A673 (cell line): Measurements from ENCODE around the gene DAZAP2. TPM values are rescaled to one million over a fixed set of nuclear protein-coding genes. Genes with fewer than 3 reads are reported as not detected.

Source experiments
- BruUV-seq: library from RNA; stranded (reverse); fragments of 400-500 nt; replicated peaks from 2 replicates; lab custom pipeline; 2021; lab: Mats Ljungman, UMichigan
- CTCF ChIA-PET: fragments of 300-600 bp; sonication (Branson Sonifier 250); formaldehyde crosslinking; loops from one replicate; lab custom pipeline; 2022; ENCODE audit warnings: antibody characterized with exemption; lab: Charles Lee
- POLR2A ChIA-PET: fragments of 300-600 bp; sonication (Branson Sonifier 250); formaldehyde crosslinking; loops from one replicate; lab custom pipeline; 2022; ENCODE audit warnings: antibody characterized with exemption; ENCODE audit not compliant: low non-redundant PET; lab: Charles Lee
- DNase-seq: peaks from one replicate; pipeline ENCODE4 v3.0.0-alpha.2; 2015; ENCODE audit warnings: low spot score
- H3K27ac ChIP-seq: fragments of 200-600 bp; sonication (generic); 2 replicates; pipeline ENCODE4 v1.5.1; 2016; ENCODE audit warnings: mixed run types, low read depth, mild to moderate bottlenecking, mixed read lengths, antibody characterized with exemption, low read length; ENCODE audit not compliant: poor library complexity, severe bottlenecking
- H3K27me3 ChIP-seq: fragments of 200-600 bp; sonication (generic); replicated peaks from 2 replicates; pipeline ENCODE4 v1.6.1; 2017; ENCODE audit warnings: mixed run types, low read depth, mild to moderate bottlenecking, mixed read lengths, antibody characterized with exemption, low read length; ENCODE audit not compliant: insufficient read depth, poor library complexity
- H3K36me3 ChIP-seq: fragments of 200-600 bp; sonication (generic); 2 replicates; pipeline ENCODE4 v1.6.1; 2016; ENCODE audit warnings: mixed run types, mild to moderate bottlenecking, mixed read lengths, antibody characterized with exemption, low read length; ENCODE audit not compliant: insufficient read depth, poor library complexity, severe bottlenecking
- H3K4me1 ChIP-seq: fragments of 200-600 bp; sonication (generic); 2 replicates; pipeline ENCODE4 v1.6.1; 2017; ENCODE audit warnings: mixed run types, mild to moderate bottlenecking, mixed read lengths, antibody characterized with exemption, low read length; ENCODE audit not compliant: insufficient read depth, poor library complexity, severe bottlenecking
- H3K4me3 ChIP-seq: fragments of 200-600 bp; sonication (generic); 2 replicates; pipeline ENCODE4 v1.5.1; 2016; ENCODE audit warnings: low read depth, mixed run types, mild to moderate bottlenecking, mixed read lengths, low read length; ENCODE audit not compliant: poor library complexity, severe bottlenecking
- H3K9me3 ChIP-seq: fragments of 200-600 bp; sonication (generic); 2 replicates; pipeline ENCODE4 v1.6.1; 2016; ENCODE audit warnings: mixed run types, low read depth, mild to moderate bottlenecking, mixed read lengths, antibody characterized with exemption, low read length; ENCODE audit not compliant: poor library complexity, severe bottlenecking
- CTCF ChIP-seq: fragments of 300-800, 200-600 bp; sonication (generic); conservative IDR thresholded peaks from 2 replicates; pipeline ENCODE4 v1.5.1; 2017; ENCODE audit warnings: low read depth, mild to moderate bottlenecking, antibody characterized with exemption, low read length, moderate library complexity, mixed read lengths
- EZH2 ChIP-seq: fragments of 200-600 bp; sonication (generic); IDR thresholded peaks from 2 replicates; pipeline ENCODE4 v1.6.1; 2017; ENCODE audit warnings: borderline replicate concordance, low read depth, mild to moderate bottlenecking, mixed read lengths, antibody characterized with exemption, low read length; ENCODE audit not compliant: poor library complexity, severe bottlenecking
- intact Hi-C: fragments of 100-400 bp; cut with micrococcal nuclease; formaldehyde crosslinking; loops from one replicate; pipeline ENCODE4 v1.10.0; 2022; ENCODE audit not compliant: unreplicated experiment
- total RNA-seq: library from RNA; stranded (reverse); gene quantifications from 2 replicates; pipeline ENCODE4 v1.2.3, GENCODE V29; 2021

DAZAP2 gene
- total RNA-seq, 1 experiment from 2014 or later, result 138 TPM

GRCh38 chr12:51209259-51209658 lies 29.4 kb upstream of the DAZAP2 start:
- TF ChIP-seq CTCF (no peak), EZH2 (no peak)
- no TSS peak for BruUV-seq
- Histone ChIP-seq H3K36me3 (no peaks in the 10 kb centered on the region), H3K27me3 (no peaks in the 10 kb centered on the region), H3K4me1 (no peaks in the 10 kb centered on the region), H3K9me3 (no peaks in the 10 kb centered on the region), H3K4me3 (no peak overlapping the region), H3K27ac (no peak overlapping the region)
- CTCF ChIA-PET, result no interaction called here
- DNase-seq, result no peak
- POLR2A ChIA-PET, result no interaction called here
- intact Hi-C loops, result no loop called here

- Histone ChIP-seq H3K27me3 (no peaks in the 10 kb centered on the region), H3K4me1 (no peaks in the 10 kb centered on the region), H3K27ac (no peak overlapping the region), H3K4me3 (no peak overlapping the region), H3K9me3 (no peaks in the 10 kb centered on the region), H3K36me3 (no peaks in the 10 kb centered on the region)
- TF ChIP-seq EZH2 (no peak), CTCF (no peak)
- CTCF ChIA-PET, result no interaction called here
- POLR2A ChIA-PET, result no interaction called here
- BruUV-seq, result no TSS peak
- intact Hi-C loops, result no loop called here
- no peak for DNase-seq
These were observed 27.8 kb upstream of the DAZAP2 start for GRCh38 chr12:51210690-51211395.

GRCh38 chr12:51214895-51215294 lies 23.7 kb upstream of the DAZAP2 start:
- DNase-seq, result no peak
- H3K27ac ChIP-seq, result no peak overlapping the region
- ChIA-PET CTCF (no interaction called here), POLR2A (no interaction called here)
- H3K4me3 ChIP-seq, result no peak overlapping the region
- H3K9me3 ChIP-seq, result no peaks in the 10 kb centered on the region
- intact Hi-C loops, result no loop called here
- no peak for TF ChIP-seq CTCF
- TF ChIP-seq EZH2, result no peak
- no peaks in the 10 kb centered on the region for H3K27me3 ChIP-seq
- BruUV-seq, result no TSS peak
- H3K4me1 ChIP-seq, result peaks cover 7% of the 10 kb centered on the region
- no peaks in the 10 kb centered on the region for H3K36me3 ChIP-seq
